ENCODE results near the gene TNS2.

GRCh38 chr12:53100466-53101151 is 50.7 kb downstream of the TNS2 start:
- TF ChIP-seq, protein P1, sequence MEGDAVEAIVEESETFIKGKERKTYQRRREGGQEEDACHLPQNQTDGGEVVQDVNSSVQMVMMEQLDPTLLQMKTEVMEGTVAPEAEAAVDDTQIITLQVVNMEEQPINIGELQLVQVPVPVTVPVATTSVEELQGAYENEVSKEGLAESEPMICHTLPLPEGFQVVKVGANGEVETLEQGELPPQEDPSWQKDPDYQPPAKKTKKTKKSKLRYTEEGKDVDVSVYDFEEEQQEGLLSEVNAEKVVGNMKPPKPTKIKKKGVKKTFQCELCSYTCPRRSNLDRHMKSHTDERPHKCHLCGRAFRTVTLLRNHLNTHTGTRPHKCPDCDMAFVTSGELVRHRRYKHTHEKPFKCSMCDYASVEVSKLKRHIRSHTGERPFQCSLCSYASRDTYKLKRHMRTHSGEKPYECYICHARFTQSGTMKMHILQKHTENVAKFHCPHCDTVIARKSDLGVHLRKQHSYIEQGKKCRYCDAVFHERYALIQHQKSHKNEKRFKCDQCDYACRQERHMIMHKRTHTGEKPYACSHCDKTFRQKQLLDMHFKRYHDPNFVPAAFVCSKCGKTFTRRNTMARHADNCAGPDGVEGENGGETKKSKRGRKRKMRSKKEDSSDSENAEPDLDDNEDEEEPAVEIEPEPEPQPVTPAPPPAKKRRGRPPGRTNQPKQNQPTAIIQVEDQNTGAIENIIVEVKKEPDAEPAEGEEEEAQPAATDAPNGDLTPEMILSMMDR (IDR thresholded peaks at IDR 0.05 in 2 of 3, conservative IDR thresholded peaks at IDR 0.05 in 1 of 3; ENCODE audit: control insufficient read depth in 2 of 3, extremely low read depth in 1 of 3, insufficient read depth in 1 of 3, low read depth in 3 of 3, low read length in 3 of 3): no peak
- TF ChIP-seq POLR2A (IDR thresholded peaks at IDR 0.05; ENCODE audit: low read depth, low read length): no peak
- no peak for TF ChIP-seq EZH2 (IDR thresholded peaks at IDR 0.05; ENCODE audit: borderline replicate concordance, control insufficient read depth, low read depth, low read length)
- no peak for TF ChIP-seq RELA (IDR thresholded peaks at IDR 0.05; ENCODE audit: borderline replicate concordance, partially characterized antibody)
- TF ChIP-seq JUNB (IDR thresholded peaks at IDR 0.05): no peak

Measured in GM12878 (cell line).